GM23248 (cell line): Measurements from ENCODE around the gene C1QTNF6.

Source experiments
- EZH2 ChIP-seq: fragments of 200-600 bp; sonication (generic); IDR thresholded peaks from 2 replicates; pipeline ENCODE4 v1.6.1; 2018; ENCODE audit warnings: antibody characterized with exemption, mild to moderate bottlenecking; ENCODE audit not compliant: insufficient read depth, poor library complexity, severe bottlenecking
- EZH2phosphoT487 ChIP-seq: fragments of 200-600 bp; sonication (generic); IDR thresholded peaks from 2 replicates; pipeline ENCODE4 v1.6.1; 2018; ENCODE audit warnings: antibody characterized with exemption, moderate library complexity, mild to moderate bottlenecking, low read depth; ENCODE audit not compliant: insufficient read depth

GRCh38 chr22:37186997-37187522, 987 bp downstream of the C1QTNF6 start:
- TF ChIP-seq EZH2 = no peak
- no peak for TF ChIP-seq EZH2phosphoT487
